Adipose tissue (tissue), 3 donors: ENCODE results near the gene ARHGAP22. TPM values are rescaled to one million over a fixed set of nuclear protein-coding genes. Genes with fewer than 3 reads are reported as not detected.

Source experiments
- H3K27ac ChIP-seq: one replicate; pipeline ENCODE4 v1.5.1; 2013; ENCODE audit warnings: low read depth, low read length
- WGBS, 3 donors: extraction: QIAGEN DNeasy Blood & Tissue Kit; methylation state at CpG; one replicate each; pipeline ENCODE4 v1.1.7; 2013; 5-methylcytosine and 5-hydroxymethylcytosine counted together
- polyA plus RNA-seq, 3 donors: library from polyadenylated mRNA; stranded (reverse); fragments of 200-250 nt; gene quantifications; one replicate each; pipeline ENCODE4 v1.2.3, GENCODE V29; 2013
- donor health status: healthy with polysubstance abuse.
- donor health status: Bipolar disorder and iron deficiency.
- donor health status: healthy.

ARHGAP22 gene
- polyA plus RNA-seq, 3 donors: 0.56 to 2.9 (median 0.98) TPM

DNA sequence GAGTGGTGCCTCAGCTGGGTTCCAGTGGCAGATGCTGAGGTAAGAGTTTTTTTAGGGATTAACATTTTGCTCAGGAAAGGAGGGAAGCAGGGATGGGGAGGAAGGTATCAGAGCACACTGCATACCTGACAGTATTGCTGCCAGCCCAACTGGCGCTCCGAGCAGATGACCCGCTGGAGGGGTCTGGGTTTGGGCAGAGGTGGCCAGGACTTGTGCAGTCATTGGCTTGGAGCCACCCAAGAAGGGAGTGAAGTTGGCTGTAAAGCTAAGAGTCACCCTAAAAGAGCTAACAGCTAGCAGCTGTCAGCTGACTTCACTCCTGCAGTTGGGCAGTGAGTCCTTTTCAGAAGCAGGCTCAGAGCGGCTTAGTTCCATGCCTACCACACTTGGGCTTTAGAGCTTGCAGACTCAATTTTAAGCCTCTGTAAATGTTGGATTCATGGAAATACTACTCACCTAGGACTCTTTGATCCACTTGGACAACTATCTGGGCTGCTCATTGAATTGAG lies 5.8 kb upstream of the ARHGAP22 start:
- H3K27ac ChIP-seq: no peak overlapping the region
- WGBS, 3 donors: 84 to 95% (median 93%) methylated on average over 4 of the region's 4 CpGs

DNA sequence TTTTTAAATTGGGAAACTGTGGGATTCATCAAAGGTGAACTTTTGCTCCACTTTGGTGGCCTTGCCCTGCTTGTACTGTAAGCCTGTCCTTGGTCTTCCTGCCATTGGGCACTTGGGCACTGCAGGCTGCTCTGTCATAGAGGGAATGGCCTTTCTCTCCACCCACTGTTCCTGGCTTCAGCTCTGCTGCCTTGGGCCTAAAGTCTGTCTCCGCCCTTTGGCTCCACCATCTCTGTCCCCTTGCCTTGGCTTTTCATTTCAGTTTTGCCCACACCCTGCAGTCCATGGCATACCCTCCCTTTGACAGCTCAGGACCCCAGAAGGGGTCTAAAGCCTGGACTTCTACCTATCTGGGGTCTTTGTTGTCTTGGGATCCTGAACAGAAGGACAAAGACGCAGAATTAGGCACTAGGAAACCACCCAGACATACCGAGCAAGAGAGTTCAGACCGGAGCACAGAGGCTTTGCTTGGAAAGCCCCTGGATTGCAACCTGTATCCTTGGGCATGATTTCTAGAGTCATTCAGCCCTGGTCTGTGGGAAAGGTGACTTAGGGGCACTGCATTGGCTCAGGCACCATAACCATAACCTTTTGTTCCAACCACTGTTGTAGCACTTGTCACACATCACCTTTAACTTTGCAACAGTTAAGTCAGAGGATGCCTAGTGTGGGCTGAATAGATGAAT lies 5.2 kb upstream of the ARHGAP22 start:
- whole genome bisulfite sequencing, 3 donors: 86 to 98% (median 95%) methylated on average over 4 of the region's 4 CpGs
- H3K27ac ChIP-seq: no peak overlapping the region

DNA sequence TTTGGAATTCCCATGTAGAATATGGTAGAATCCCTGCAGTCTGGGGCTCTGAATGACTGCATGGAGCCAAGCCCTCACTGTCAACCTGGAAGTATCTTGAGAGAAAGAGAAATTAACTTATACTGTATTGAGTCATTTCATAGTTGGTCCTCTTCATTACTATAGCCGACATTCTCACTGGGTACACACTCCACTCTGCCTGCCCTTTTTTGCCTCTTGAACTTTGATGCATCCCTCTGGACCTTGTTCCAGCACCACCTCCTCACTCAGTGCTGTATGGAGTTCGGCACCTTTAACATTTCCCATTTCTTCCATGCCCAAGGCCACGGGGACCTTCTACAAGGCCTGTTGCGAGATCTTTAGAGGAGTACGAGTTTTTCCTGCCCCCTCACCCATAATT lies 4.6 kb upstream of the ARHGAP22 start:
- WGBS, 3 donors: 75 to 89% (median 88%) methylated on average over 5 of the region's 5 CpGs

DNA sequence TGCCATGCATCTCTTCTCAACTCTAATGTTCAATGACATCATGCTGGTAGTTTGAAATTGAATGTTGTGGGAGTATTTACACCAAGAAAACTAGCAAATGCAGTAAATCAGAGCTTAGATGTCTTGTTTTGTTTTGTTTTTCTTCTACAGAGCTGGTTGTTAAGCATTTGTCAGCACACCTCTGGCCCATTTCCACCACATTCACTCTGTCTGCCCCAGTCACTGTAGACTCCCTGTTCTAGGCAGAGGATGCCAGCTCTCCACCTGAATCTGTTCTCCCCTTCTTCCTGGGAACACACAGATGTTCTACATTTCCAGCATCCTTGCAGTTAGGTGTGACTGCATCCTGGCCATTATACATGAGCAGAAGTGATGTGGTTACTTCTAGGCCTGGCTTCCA lies 4.1 kb upstream of the ARHGAP22 start:
- H3K27ac ChIP-seq: no peak overlapping the region

More for the DNA sequence above, 4.6 kb upstream of the ARHGAP22 start:
- no peak overlapping the region for H3K27ac ChIP-seq

DNA sequence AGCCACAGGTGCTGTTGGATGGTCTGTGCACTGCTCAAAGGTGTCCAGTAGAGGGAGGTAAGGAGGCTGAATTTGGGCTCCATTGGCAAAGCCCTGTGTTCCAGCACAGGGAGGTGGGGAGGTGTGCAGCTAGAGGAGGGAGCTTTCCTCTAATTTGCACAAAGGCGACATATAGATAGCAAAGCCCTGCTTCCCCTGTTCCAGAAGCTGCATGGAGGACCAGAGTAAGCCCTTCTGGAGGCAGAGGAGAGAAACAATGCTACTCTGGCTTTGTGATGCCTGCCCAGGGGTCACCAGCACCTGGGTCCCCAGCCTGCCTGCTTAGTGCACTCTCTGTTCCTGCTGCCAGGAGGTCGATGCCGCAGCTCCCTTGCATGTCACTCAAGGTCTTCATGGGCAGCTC lies 3.4 kb upstream of the ARHGAP22 start:
- H3K27ac ChIP-seq: no peak overlapping the region
- WGBS, 3 donors: 36 to 76% (median 69%) methylated on average over 3 of the region's 3 CpGs

DNA sequence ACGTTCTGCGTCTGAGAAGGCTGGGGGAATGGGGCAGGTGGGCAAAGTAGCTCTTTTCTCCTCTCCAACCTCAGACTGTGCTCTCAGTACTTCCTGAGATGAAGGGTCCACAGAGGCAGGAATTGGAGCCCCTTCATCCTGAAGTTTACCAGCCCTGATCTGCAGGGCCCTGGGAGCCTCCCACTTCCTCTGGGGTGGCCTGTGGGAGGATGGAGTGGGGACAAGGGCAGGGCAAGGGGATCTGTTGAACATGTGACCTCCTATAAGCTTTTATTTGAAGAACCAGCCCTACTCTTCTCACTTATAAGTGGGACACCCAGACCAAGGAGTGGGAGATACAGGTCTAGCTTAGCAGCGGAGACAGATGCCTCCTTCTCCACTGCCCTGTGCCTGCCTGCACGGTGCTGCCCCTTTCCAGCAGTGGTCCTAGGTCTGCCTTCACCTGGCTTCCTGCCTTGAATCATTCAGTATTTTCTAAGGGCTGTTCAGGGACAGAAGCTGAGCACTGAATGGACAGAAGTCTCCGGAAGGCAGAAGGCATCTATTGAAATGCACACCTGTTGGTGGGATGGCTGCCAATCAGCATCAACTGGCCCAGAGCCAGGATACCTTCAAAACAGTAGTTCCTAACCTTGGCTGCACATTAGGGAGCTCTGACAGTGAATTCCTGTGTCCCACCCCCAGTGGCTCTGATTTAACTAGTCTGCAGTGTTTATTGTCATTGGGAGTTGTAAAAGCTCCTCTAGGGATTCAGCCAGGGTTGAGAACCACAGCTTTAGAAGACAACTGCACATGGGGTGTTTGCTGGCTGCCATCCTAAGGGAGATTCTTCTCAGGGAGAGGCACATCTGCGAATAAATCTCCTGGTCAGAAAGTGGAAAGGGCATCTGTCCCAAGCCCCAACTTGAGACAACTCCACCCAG lies 2.7 kb upstream of the ARHGAP22 start:
- WGBS, 3 donors: 57 to 68% (median 62%) methylated on average over 6 of the region's 6 CpGs
- no peak overlapping the region for H3K27ac ChIP-seq

GRCh38 chr10:48606530-48607355 lies 1.9 kb upstream of the ARHGAP22 start:
- 49 to 78% (median 56%) methylated on average over 8 of the region's 8 CpGs for WGBS, 3 donors
- no peak overlapping the region for H3K27ac ChIP-seq

DNA sequence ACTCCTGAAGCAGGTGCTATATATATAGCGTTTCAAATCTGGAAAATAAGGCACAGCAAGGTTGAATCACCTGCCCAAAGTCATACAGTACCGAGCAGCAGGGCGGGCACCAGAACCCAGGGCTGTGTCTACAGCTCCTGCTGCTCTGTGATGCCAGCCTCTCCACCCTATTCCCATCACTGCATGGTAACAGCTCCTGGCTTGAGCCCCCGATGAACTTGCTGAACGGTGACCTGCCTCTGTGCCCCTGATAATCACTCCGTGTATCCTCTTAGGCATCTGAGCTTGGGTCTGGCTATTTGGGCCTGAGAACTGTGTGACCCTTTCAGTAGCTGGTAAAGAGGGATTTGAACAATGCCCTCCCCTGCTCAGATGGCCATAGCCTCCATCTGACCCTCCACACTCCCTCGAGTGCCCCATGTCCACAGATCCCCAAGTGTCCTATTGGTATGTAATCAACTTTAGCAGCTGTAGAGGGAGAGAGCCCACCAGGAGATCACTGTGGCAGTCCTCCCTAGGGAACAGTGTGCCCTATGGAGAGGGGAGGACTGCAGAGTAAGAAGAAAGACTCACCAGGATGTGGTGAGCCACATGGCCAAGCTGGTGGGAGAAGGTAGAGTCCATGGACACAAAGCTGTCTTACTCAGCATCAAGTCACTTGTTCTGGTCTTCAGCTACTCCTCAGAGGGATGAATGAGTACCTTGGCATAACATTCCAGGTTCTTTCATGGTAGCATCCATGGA lies 1.1 kb upstream of the ARHGAP22 start:
- H3K27ac ChIP-seq: no peak overlapping the region
- WGBS, 3 donors: 87 to 92% (median 90%) methylated on average over 7 of the region's 7 CpGs

DNA sequence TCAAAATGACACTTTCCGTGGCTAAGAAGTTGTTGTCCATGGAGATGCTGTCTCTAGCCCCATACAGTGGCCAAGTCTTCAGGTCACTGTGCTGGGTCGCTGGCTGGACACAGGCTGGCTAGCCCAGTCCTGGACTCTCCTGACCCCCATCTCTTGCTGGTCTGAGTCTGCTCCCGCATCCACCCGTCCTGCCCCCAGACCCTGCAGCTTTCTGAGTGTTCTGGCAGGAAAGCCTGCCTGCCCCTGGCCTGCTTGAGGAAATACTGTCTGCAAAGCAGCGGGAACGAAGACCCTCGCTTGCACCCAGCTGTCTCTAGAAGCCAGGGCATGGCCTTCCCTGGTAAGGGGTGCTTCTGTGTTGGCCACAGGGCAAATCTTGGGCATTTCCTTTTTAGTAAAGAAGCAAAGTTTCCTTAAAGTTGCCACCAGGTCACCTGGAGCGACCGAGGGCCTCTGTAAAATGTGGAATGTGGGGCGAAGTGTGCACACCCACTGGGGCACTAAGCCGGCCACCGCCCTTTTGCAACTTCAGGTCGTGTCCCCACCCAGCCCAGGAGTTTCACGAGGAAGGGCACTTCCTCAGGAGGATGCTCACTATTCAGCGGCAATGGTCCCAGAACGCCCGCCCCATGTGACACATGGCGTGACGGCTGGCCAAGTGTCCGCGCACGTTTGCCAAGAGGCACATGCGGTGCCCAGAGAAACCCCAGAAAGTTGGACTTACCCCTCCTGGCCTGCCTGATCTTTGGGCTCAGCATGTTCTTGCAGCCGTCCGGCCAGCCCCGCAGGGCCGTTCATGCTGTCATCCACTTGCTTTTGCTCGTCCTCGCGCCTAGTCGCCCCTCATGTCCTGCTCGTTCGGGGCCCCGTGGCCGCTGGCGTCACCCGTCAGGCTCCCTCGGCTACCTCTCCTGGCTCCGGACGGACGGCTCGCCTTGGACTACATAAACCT lies 558 bp downstream of the ARHGAP22 start:
- 18 to 23% (median 22%) methylated on average over 42 of the region's 42 CpGs for WGBS, 3 donors
- H3K27ac ChIP-seq: no peak overlapping the region

DNA sequence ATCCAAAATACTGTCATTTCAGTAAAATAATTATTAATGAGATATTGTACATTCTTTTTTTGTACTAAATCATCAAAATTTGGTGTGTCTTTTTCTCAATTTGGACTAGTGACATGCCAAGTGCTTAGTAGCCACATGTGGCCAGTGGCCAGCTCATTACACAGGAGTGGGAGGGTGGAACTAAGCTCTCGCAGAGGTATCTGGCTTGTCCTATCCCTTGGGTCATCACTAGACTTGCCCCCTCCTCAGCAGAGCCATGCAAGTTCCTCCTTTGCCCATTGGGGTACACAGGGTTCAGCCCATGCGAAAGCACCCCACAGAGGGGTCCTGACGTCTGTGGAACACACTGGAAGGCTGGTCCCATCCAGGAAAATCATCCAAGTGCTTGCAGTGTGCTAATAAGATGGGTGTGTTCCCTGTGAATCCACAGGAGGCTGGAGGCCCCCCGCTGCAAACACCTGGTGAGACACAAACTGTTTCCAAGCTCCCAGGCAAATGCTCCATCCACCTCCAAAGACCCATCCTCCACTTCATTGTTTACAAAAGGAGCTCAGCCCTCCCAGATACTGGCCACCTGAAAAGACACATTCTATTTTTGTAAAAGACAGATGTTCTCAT lies 1.3 kb downstream of the ARHGAP22 start:
- 76 to 87% (median 83%) methylated on average over 4 of the region's 4 CpGs for WGBS, 3 donors
- no peak overlapping the region for H3K27ac ChIP-seq

- WGBS, 3 donors: 87 to 91% (median 88%) methylated on average over 8 of the region's 8 CpGs
- H3K27ac ChIP-seq: no peak overlapping the region
Measured at GRCh38 chr10:48602401-48603135, 2.3 kb downstream of the ARHGAP22 start.

- 85 to 98% (median 97%) methylated on average over 1 of the region's 1 CpG for WGBS, 3 donors
- no peak overlapping the region for H3K27ac ChIP-seq
Measured at GRCh38 chr10:48601789-48602188, 3.1 kb downstream of the ARHGAP22 start.

- H3K27ac ChIP-seq: no peak overlapping the region
- 90 to 96% (median 94%) methylated on average over 3 of the region's 3 CpGs for WGBS, 3 donors
Measured at GRCh38 chr10:48600645-48601505, 4.0 kb downstream of the ARHGAP22 start.

DNA sequence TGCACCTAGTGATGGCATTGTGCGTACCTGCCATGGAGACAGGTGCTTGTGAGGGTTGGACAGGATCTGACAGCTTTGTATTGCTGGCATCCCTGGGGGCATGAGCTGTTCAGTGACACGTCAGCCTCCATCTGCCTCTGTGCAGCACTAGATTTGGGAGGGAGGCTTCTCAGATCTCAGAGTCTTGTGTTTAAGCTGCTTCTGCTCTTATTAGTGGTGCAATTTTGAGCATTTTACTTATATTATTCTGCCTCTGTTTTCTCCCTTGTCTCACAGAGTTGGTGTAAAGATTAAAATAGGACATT lies 5.1 kb downstream of the ARHGAP22 start:
- 82 to 85% (median 82%) methylated on average over 2 of the region's 2 CpGs for WGBS, 3 donors
- no peak overlapping the region for H3K27ac ChIP-seq
